HepG2 (cell line): Measurements from ENCODE around the gene CCNYL1. TPM values are rescaled to one million over a fixed set of nuclear protein-coding genes. Genes with fewer than 3 reads are reported as not detected.
A peak's percentile ranks its signal among the peaks of the same experiment; 100 is the strongest.

ENCODE experiments used
- ATF6 ChIP-seq: sonication (generic); formaldehyde crosslinking; conservative IDR thresholded peaks from 2 replicates; pipeline ENCODE4 v1.4.0; 2020; ENCODE audit warnings: missing genetic modification reagents
- BRCA1 ChIP-seq: sonication (generic); formaldehyde crosslinking; IDR thresholded peaks from 2 replicates; pipeline ENCODE4 v1.4.0; 2020; ENCODE audit warnings: missing genetic modification reagents
- CHCHD3 ChIP-seq: sonication (generic); formaldehyde crosslinking; IDR thresholded peaks from 2 replicates; pipeline ENCODE4 v1.8.0; 2022; ENCODE audit warnings: mild to moderate bottlenecking, missing genetic modification reagents, moderate library complexity
- HMGXB4 ChIP-seq, 2 experiments: sonication (generic) in 1 of 2; formaldehyde crosslinking in 1 of 2; IDR thresholded peaks; 2 replicates each; pipeline versions ENCODE4 v1.4.0 to v1.6.1; 2018 to 2020; ENCODE audit warnings: missing genetic modification reagents in 2 of 2, borderline replicate concordance in 1 of 2, low read depth in 1 of 2, mild to moderate bottlenecking in 1 of 2, missing biosample characterization in 1 of 2
- KMT2A ChIP-seq: sonication (generic); formaldehyde crosslinking; IDR thresholded peaks from 2 replicates; pipeline ENCODE4 v1.4.0; 2020; ENCODE audit warnings: missing genetic modification reagents
- PRDM15 ChIP-seq: sonication (generic); formaldehyde crosslinking; IDR thresholded peaks from 2 replicates; pipeline ENCODE4 v1.4.0; 2020; ENCODE audit warnings: missing genetic modification reagents
- RBM39 ChIP-seq: fragments of 200-400 bp; formaldehyde crosslinking; IDR thresholded peaks from one replicate; pipeline ENCODE4 v1.6.1; 2018; ENCODE audit warnings: antibody characterized with exemption, mild to moderate bottlenecking, low read depth, low read length; ENCODE audit not compliant: poor library complexity, severe bottlenecking
- SNAPC5 ChIP-seq: sonication (generic); formaldehyde crosslinking; IDR thresholded peaks from 2 replicates; pipeline ENCODE4 v1.8.1; 2023; ENCODE audit warnings: mild to moderate bottlenecking, missing genetic modification reagents, borderline replicate concordance
- THAP11 ChIP-seq: IDR thresholded peaks from 2 replicates; pipeline ENCODE4 v1.6.1; 2016; ENCODE audit warnings: missing biosample characterization, missing genetic modification reagents
- TRIM22 ChIP-seq: fragments of 450-650 bp; IDR thresholded peaks from 2 replicates; pipeline ENCODE4 v1.6.1; 2017
- ZBTB46 ChIP-seq: sonication (generic); formaldehyde crosslinking; IDR thresholded peaks from 2 replicates; pipeline ENCODE4 v1.4.0; 2020; ENCODE audit warnings: mild to moderate bottlenecking, missing genetic modification reagents, borderline replicate concordance
- ZNF382 ChIP-seq: sonication (generic); formaldehyde crosslinking; IDR thresholded peaks from 2 replicates; pipeline ENCODE4 v1.5.0; 2020; ENCODE audit warnings: missing genetic modification reagents, mild to moderate bottlenecking, borderline replicate concordance
- ZNF543 ChIP-seq: sonication (generic); formaldehyde crosslinking; IDR thresholded peaks from 2 replicates; pipeline ENCODE4 v1.4.0; 2020; ENCODE audit warnings: mild to moderate bottlenecking, missing genetic modification reagents
- ZNF776 ChIP-seq: sonication (generic); formaldehyde crosslinking; IDR thresholded peaks from 2 replicates; pipeline ENCODE4 v1.4.0; 2020; ENCODE audit warnings: mild to moderate bottlenecking, missing genetic modification reagents
- ZNF841 ChIP-seq: sonication (generic); formaldehyde crosslinking; IDR thresholded peaks from 2 replicates; pipeline ENCODE4 v1.8.1; 2023; ENCODE audit warnings: missing genetic modification reagents, borderline replicate concordance
- ZSCAN31 ChIP-seq: sonication (generic); formaldehyde crosslinking; IDR thresholded peaks from 2 replicates; pipeline ENCODE4 v1.5.0; 2020; ENCODE audit warnings: low read depth, mild to moderate bottlenecking, missing genetic modification reagents
- polyA plus RNA-seq, 8 experiments: library from polyadenylated mRNA; depleted of rRNA in 3 of 8; stranded (reverse) in 7 of 8; unstranded in 1 of 8; fragments of >200 nt; fragmentation: Illumina TruSeq in 4 of 8; extraction: Trizol in 4 of 8; gene quantifications; 2 replicates each; pipeline versions ENCODE4 v1.2.1 to v1.2.3, GENCODE V29; 2011 to 2016; ENCODE audit warnings: low read depth in 4 of 8, missing spikeins in 1 of 8, mixed read lengths in 1 of 8; ENCODE audit not compliant: insufficient read depth in 1 of 8
- total RNA-seq, 5 experiments: library from RNA; depleted of rRNA; stranded (reverse); fragments of >200 nt; fragmentation: Illumina TruSeq; extraction: Trizol; gene quantifications; 2 replicates each; pipeline ENCODE4 v1.2.3, GENCODE V29; 2016; ENCODE audit warnings: low read depth in 1 of 5

The CCNYL1 gene
- total and polyA plus RNA-seq, 2 of the 13 experiments (the other 11 are each of a cell fraction or from before 2014, with no cell fraction given): 12.5 to 16.2 TPM

- TF ChIP-seq ZBTB46 (CRISPR knock-in tag) (no peak), PRDM15 (CRISPR knock-in tag) (no peak; the same call in 1 of the 2 replicates), ATF6 (peak; percentile 58; the same call in 1 of the 2 replicates), ZSCAN31 (CRISPR knock-in tag) (peak; percentile 8; the same call in 1 of the 2 replicates), BRCA1 (0 out of 2 replicates have a peak, but pooled peaks have one; percentile 30), ZNF841 (no peak), ZNF382 (no peak), TRIM22 (no peak), ZNF543 (CRISPR knock-in tag) (no peak), SNAPC5 (CRISPR knock-in tag) (no peak), ZNF776 (CRISPR knock-in tag) (no peak), THAP11 (CRISPR knock-in tag) (peak; percentile 46; the same call in 1 of the 2 replicates), RBM39 (no peak), HMGXB4 (CRISPR knock-in tag; IDR thresholded peaks at IDR 0.05; ENCODE audit: borderline replicate concordance in 1 of 2, low read depth in 1 of 2) (peak; percentile 30 to 40; a peak in 2 of 4 replicates), CHCHD3 (CRISPR knock-in tag) (no peak), KMT2A (CRISPR knock-in tag) (peak; percentile 90)
Observed at GRCh38 chr2:207710814-207711740, at the start of gene CCNYL1 (continued).
